ENCODE measurements around the gene TRIM25. TPM values are rescaled to one million over a fixed set of nuclear protein-coding genes. Genes with fewer than 3 reads are reported as not detected.
A peak's percentile ranks its signal among the peaks of the same experiment; 100 is the strongest.

Gene TRIM25
- 10 to 100 TPM; 17.4 to 80.0 (median 35.0) TPM for total RNA-seq

- Histone ChIP-seq H3K27ac (peak within 1 kb of the TSS; percentile 89 to 90), H3K9me3 (peaks cover 0 to 3% of the 10 kb centered on the region in 2 donors), H3K36me3 (no peaks in the 10 kb centered on the region), H3K4me1 (no peaks in the 10 kb centered on the region), H3K27me3 (no peaks in the 10 kb centered on the region), H3K4me3 (peak within 1 kb of the TSS; percentile 89)
- TF ChIP-seq CTCF (IDR thresholded peaks at IDR 0.05) (no peak), POLR2A (IDR thresholded peaks at IDR 0.05) (peak; percentile 89 to 97)
- intact Hi-C loops (cut with DNase I; ENCODE audit: low total_unique reads) = no loop called here
- peak; percentile 87 to 94 for DNase-seq
These were observed at the start of gene TRIM25 for GRCh38 chr17:56913867-56914580. TSS of gene TRIM25 (minus strand) at chr17:56914049. CDS start at chr17:56913988, 61 bp downstream.

DNA sequence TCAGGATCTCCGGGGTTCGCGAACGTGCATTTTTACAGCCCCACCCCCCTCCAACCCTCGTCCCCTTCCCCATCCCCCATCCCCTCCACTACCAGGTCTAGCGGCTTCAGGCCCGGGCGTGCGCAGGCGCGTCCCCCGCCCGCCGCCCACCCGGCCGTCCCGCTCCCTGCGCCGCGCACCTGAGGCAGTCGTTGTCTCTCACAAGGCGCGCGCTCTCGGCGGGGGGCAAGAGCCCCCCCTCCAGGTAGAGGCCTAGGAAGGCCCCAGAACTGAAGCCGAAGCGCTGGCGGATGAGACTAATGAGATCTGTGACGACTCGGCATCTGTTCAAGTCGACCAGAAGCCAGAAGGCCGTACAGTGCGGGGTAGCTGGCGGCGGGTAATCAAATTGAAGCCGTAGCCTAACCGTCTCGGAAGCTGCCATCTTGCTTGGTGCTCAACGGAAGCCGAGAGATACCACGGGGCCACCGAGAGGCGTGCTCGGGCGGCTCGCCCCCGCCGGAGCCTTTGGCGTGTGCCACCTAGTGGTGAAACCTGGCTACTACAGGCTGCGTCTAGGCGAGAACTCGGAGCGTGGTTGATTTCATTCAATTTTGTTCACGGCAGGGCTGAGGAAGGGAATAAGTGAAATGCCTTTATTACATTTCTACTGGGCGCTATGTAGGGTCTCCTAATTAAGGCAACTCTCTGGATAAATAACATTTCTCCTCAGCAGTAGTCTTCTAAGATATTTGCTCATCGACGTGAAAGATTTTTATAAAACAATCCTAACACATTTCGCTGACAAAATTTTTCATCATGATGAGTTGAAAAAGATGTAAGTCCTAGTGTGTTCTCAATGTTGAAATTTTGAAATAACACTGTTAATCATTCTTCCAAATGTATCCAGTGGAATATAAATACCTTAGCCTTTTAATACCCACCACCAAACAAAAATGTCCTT lies 47.0 kb upstream of the TRIM25 start, which contains the start of gene COIL:
TSS of gene COIL (minus strand) at position 455 of the 943 bp plus-strand sequence. CDS start at position 424, 31 bp downstream.
- TF ChIP-seq CTCF (IDR thresholded peaks at IDR 0.05) = peak; percentile 96 to 99 (median 98)
- TF ChIP-seq POLR2A (IDR thresholded peaks at IDR 0.05) = peak in 1 of 2 donors; percentile 40
- H3K4me1 ChIP-seq = no peaks in the 10 kb centered on the region
- DNase-seq = peak; percentile 90 to 92
- H3K27ac ChIP-seq = peak within 1 kb of the TSS; percentile 84 to 92
- H3K4me3 ChIP-seq = peak within 1 kb of the TSS; percentile 76 to 91
- intact Hi-C loops (cut with DNase I; ENCODE audit: low total_unique reads) = no loop called here
- no peaks in the 10 kb centered on the region for H3K27me3 ChIP-seq
- no peaks in the 10 kb centered on the region for H3K36me3 ChIP-seq
- no peaks in the 10 kb centered on the region for H3K9me3 ChIP-seq

DNA sequence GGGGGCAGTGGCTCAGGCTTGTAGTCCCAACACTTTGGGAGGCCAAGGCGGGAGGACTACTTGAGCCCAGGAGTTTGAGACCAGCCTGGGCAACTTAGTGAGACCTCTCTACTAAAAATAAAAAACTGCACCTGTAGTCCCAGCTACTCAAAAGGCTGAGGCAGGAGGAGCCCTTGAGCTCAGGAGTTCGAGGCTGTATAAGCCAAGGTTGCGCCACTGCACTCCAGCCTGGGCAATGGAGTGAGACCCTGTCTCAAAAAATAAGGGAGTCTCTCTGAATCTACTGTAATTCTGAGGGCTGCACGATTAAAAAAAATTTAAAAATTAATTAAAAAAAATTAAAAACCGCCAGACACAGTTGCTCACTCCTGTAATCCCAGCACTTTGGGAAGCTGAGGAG lies 43.1 kb upstream of the TRIM25 start:
- intact Hi-C loops (cut with DNase I; ENCODE audit: low total_unique reads) = no loop called here
- TF ChIP-seq POLR2A (IDR thresholded peaks at IDR 0.05) (no peak), CTCF (IDR thresholded peaks at IDR 0.05) (no peak)

GRCh38 chr17:56949595-56949994 lies 35.7 kb upstream of the TRIM25 start:
- H3K36me3 ChIP-seq = peaks cover 0 to 1% of the 10 kb centered on the region in 2 donors
- no peaks in the 10 kb centered on the region for H3K9me3 ChIP-seq
- DNase-seq = no peak
- TF ChIP-seq CTCF (IDR thresholded peaks at IDR 0.05) = no peak
- TF ChIP-seq POLR2A (IDR thresholded peaks at IDR 0.05) = no peak
- intact Hi-C loops (cut with DNase I; ENCODE audit: low total_unique reads) = no loop called here
- no peaks in the 10 kb centered on the region for H3K27me3 ChIP-seq
- no peak overlapping the region for H3K27ac ChIP-seq
- no peak overlapping the region for H3K4me3 ChIP-seq
- no peaks in the 10 kb centered on the region for H3K4me1 ChIP-seq

More for the DNA sequence above, 43.1 kb upstream of the TRIM25 start:
- DNase-seq = no peak
- H3K36me3 ChIP-seq = no peaks in the 10 kb centered on the region
- no peaks in the 10 kb centered on the region for H3K4me1 ChIP-seq
- no peaks in the 10 kb centered on the region for H3K9me3 ChIP-seq
- H3K4me3 ChIP-seq = no peak overlapping the region
- no peak overlapping the region for H3K27ac ChIP-seq
- no peaks in the 10 kb centered on the region for H3K27me3 ChIP-seq
